BE2C (cell line): ENCODE measurements around the gene LDLR.
"Not testable (repeated sequence)": the region's sequence is repeated elsewhere in the genome, so short reads cannot be mapped to it uniquely, and the experiment has no call there.

Experiments used
- DNase-seq: peaks from one replicate; pipeline ENCODE4 v3.0.0-alpha.2; 2020
- H3K27me3 ChIP-seq: fragments of 250-450 bp; sonication (Bioruptor Pico); 2 replicates; pipeline ENCODE4 v1.5.1; 2020; ENCODE audit warnings: mild to moderate bottlenecking
- H3K36me3 ChIP-seq: fragments of 250-450 bp; sonication (Bioruptor Pico); 2 replicates; pipeline ENCODE4 v1.5.1; 2020; ENCODE audit warnings: mild to moderate bottlenecking
- H3K4me1 ChIP-seq: fragments of 250-450 bp; sonication (Bioruptor Pico); 2 replicates; pipeline ENCODE4 v1.5.1; 2020
- H3K4me3 ChIP-seq: 2 replicates; pipeline ENCODE4 v1.5.1; 2011; ENCODE audit warnings: low read depth, low read length
- H3K9me3 ChIP-seq: fragments of 250-450 bp; sonication (Bioruptor Pico); 2 replicates; pipeline ENCODE4 v1.5.1; 2020
- CTCF ChIP-seq: IDR thresholded peaks from 2 replicates; pipeline ENCODE4 v1.5.1; 2012; ENCODE audit warnings: mild to moderate bottlenecking, low read depth, low read length

The LDLR gene

GRCh38 chr19:11078893-11079292 is 10.4 kb upstream of the LDLR start:
- TF ChIP-seq CTCF, result no peak

GRCh38 chr19:11079999-11080398 is 9.3 kb upstream of the LDLR start:
- DNase-seq, result no peak
- H3K27me3 ChIP-seq, result no peaks in the 10 kb centered on the region
- no peak for TF ChIP-seq CTCF
- no peaks in the 10 kb centered on the region for H3K9me3 ChIP-seq
- no peaks in the 10 kb centered on the region for H3K4me1 ChIP-seq
- no peak overlapping the region for H3K4me3 ChIP-seq
- H3K36me3 ChIP-seq, result no peaks in the 10 kb centered on the region

More at GRCh38 chr19:11078893-11079292, 10.4 kb upstream of the LDLR start:
- H3K4me3 ChIP-seq, result no peak overlapping the region
- H3K4me1 ChIP-seq, result no peaks in the 10 kb centered on the region
- no peaks in the 10 kb centered on the region for H3K9me3 ChIP-seq
- DNase-seq, result no peak
- no peaks in the 10 kb centered on the region for H3K36me3 ChIP-seq
- H3K27me3 ChIP-seq, result no peaks in the 10 kb centered on the region

- TF ChIP-seq CTCF, result no peak
- Histone ChIP-seq H3K9me3 (no peaks in the 10 kb centered on the region), H3K4me1 (peaks cover 13% of the 10 kb centered on the region), H3K36me3 (peaks cover 27% of the 10 kb centered on the region), H3K27me3 (no peaks in the 10 kb centered on the region), H3K4me3 (no peak overlapping the region)
- DNase-seq, result no peak
These were observed 1.3 kb upstream of the LDLR start for GRCh38 chr19:11087870-11088505.

- H3K4me1 ChIP-seq, result peaks cover 13% of the 10 kb centered on the region
- DNase-seq, result no peak
- TF ChIP-seq CTCF, result no peak
These were observed 583 bp upstream of the LDLR start for GRCh38 chr19:11088506-11089253.

GRCh38 chr19:11090014-11090263 is 676 bp downstream of the LDLR start:
- Histone ChIP-seq H3K4me3 (peak overlapping the region; percentile 95), H3K4me1 (peaks cover 13% of the 10 kb centered on the region), H3K36me3 (peaks cover 45% of the 10 kb centered on the region)
- H3K9me3 ChIP-seq, DNase-seq, H3K27me3 ChIP-seq: not testable (repeated sequence)

More at GRCh38 chr19:11088506-11089253, 583 bp upstream of the LDLR start:
- Histone ChIP-seq H3K36me3 (peaks cover 32% of the 10 kb centered on the region), H3K4me3 (peak overlapping the region; percentile 95), H3K27me3 (no peaks in the 10 kb centered on the region), H3K9me3 (no peaks in the 10 kb centered on the region)

- H3K36me3 ChIP-seq, result peaks cover 50% of the 10 kb centered on the region
- no peak for TF ChIP-seq CTCF
- DNase-seq, result peak; percentile 99
These were observed 1.2 kb downstream of the LDLR start for GRCh38 chr19:11090264-11090996.

More at GRCh38 chr19:11090264-11090996, 1.2 kb downstream of the LDLR start:
- peaks cover 13% of the 10 kb centered on the region for H3K4me1 ChIP-seq
- H3K4me3 ChIP-seq, result peak overlapping the region; percentile 96
- H3K27me3 ChIP-seq, result no peaks in the 10 kb centered on the region
- no peaks in the 10 kb centered on the region for H3K9me3 ChIP-seq
